SW480 (cell line): ENCODE results near the gene CLK4.

Experiments used
- DNase-seq: peaks from one replicate; pipeline ENCODE4 v3.0.0-alpha.2; 2016; ENCODE audit warnings: low spot score

CLK4 gene

DNA sequence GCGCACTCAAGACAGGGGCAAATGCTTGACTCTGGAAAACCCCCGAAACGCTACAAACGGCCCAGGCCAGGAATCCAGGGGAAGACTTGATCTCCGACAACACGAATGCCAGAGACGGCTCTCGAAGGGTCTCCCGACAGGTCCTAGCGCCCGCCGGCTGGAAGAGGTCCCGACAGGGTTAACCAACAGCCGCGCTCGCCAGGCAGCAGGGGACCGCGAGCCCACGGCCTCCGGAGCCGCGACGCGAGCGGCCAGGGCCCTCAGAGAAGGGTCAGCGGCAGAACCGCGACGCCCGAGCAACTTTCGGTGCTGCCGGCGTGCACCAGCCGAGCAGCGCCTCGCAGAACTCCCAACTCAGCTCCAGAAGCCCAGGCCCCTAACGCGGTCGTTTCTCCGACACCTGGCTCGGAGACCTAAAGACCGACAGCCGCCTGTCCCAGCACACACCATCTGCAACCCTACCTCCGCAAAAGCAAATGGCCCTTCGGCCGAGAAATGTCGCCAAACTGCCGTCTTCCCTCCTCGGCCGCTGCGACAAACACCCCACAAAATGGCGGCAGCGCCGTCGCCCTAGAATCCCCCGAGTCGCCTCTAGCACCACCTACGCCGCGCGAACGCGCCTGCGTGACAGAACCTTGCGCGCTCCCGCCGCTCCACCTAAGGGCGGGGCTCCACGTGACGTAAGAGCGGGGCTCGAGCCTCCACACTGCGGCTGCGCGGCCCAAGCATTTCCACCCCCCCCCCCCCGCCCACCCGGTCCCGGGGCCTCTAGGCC lies at the start of gene CLK4:
Gene CLK4 (minus strand): TSS at position 567 of the 775 bp plus-strand sequence. CDS start 3,634 bp downstream, outside the sequence.
- peak; percentile 92 for DNase-seq

GRCh38 chr5:178675922-178676321 lies 49.1 kb upstream of the CLK4 start:
- no peak for DNase-seq

GRCh38 chr5:178674334-178674733 lies 47.5 kb upstream of the CLK4 start:
- DNase-seq, result no peak

GRCh38 chr5:178673801-178674295 lies 47.0 kb upstream of the CLK4 start:
- DNase-seq, result no peak

DNA sequence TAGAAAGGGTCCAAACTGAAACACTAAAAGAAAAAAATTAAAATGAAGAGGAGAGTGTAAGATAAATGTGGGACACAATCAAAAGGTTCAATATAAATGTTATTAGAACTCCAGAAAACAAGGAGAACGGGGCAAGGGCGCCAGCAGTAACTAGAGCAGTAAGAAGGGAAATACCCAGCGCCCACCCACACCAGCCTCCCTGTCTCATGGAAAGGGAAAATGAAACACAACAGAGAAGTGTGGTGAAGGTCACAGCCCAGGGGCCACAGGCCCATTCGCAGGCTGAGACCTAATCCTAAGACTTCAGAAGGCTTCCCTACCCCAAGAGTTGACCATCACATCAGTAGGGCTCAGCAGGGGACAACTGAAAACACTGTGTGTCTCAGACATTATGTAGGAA lies 45.8 kb upstream of the CLK4 start:
- no peak for DNase-seq

GRCh38 chr5:178671602-178672144 lies 44.8 kb upstream of the CLK4 start:
- no peak for DNase-seq

- DNase-seq, result no peak
These were observed 43.6 kb upstream of the CLK4 start for GRCh38 chr5:178670351-178670885.

DNA sequence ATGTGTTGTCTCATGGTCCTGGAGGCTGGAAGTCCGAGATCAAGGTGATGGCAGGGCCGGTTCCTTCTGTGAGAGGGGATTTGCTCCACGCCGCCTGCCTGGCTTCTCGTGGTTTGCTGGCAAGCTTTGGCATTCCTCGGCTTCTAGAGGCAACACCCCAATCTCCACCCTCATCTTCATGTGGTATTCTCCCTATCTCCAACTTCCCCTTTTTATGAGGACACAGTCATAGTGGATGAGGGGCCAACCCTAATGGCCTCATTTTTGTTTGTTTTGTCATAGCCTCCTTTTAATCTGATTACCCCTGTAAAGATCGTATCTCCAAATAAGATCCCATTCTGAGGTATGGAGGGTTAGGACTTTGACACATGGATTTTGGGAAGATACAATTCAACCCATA lies 41.7 kb upstream of the CLK4 start:
- DNase-seq, result peak; percentile 48

DNA sequence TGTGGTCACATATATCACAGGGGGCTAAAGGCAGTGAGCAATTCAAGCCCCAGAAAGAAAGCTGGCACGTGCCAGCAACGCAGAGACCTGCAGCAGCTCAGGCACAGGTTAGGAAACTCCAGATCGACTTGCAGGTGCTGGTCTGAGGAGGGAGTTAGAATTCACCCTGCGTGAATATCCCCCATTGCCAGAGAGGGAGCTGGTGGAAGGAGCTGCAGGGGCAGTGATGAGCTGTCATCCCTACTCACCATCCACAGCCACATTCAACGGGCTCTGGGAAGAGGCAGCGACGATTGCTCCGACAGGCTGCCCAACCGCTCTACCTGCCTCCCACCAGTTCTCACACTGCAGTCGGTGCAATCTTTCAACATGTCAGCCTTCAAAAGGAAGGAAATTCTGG lies 40.8 kb upstream of the CLK4 start:
- no peak for DNase-seq

- DNase-seq, result no peak
These were observed 40.3 kb upstream of the CLK4 start for GRCh38 chr5:178667101-178667500.

GRCh38 chr5:178664141-178664540 lies 37.3 kb upstream of the CLK4 start:
- DNase-seq, result no peak

DNA sequence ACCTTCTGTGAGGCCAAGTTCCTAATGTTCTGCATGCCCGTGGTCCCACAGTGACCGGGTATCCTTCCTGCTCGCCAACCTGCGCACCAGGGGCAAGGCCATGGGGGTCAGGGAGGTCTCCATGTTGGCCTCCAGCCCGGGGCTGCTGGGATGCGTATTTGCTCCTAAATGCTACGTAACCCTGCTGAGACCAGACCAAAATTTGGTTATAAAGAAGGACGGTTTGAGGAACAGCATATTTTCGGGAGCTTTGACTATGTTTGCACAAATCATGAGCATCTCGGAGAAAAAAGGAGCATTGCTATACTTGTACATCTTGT lies 35.7 kb upstream of the CLK4 start:
- no peak for DNase-seq

DNA sequence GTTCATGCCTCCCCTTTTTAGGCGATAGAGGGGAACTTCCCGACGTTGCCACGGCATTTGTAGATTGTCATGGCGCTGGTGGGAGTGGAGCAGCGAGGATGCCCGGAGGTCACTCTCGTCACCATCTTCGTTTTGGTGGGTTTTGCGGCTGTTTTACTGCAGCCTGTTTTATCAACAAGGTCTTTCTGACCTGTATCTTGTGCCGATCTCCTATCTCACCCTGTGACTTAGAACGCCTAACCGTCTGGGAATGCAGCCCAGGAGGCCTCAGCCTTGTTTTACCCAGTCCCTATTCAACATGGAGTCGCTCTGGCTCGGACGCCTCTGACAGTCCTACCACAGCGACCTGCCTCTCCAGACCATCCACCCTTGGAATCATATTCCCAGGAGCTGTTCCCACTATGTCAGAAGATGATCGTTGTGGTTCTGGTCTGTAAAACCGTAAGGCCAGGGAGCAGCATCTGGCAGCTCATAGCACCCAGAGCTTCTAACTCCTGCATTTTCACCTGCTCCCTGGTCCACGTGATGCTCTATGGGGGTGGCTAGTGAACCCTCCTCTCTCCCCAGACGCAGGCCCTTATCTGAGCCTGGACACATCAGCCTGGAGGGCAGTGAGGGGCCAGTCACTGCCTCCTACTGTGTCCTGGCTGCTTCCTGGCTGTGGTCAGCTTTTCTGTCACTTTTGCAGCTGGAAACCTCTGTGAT lies 35.1 kb upstream of the CLK4 start:
- no peak for DNase-seq

- DNase-seq, result no peak
These were observed 24.4 kb upstream of the CLK4 start for GRCh38 chr5:178651046-178651810.

- DNase-seq, result no peak
These were observed 23.4 kb upstream of the CLK4 start for GRCh38 chr5:178650214-178650613.

GRCh38 chr5:178649580-178649979 lies 22.7 kb upstream of the CLK4 start:
- no peak for DNase-seq

GRCh38 chr5:178644826-178645545 lies 18.1 kb upstream of the CLK4 start:
- no peak for DNase-seq

DNA sequence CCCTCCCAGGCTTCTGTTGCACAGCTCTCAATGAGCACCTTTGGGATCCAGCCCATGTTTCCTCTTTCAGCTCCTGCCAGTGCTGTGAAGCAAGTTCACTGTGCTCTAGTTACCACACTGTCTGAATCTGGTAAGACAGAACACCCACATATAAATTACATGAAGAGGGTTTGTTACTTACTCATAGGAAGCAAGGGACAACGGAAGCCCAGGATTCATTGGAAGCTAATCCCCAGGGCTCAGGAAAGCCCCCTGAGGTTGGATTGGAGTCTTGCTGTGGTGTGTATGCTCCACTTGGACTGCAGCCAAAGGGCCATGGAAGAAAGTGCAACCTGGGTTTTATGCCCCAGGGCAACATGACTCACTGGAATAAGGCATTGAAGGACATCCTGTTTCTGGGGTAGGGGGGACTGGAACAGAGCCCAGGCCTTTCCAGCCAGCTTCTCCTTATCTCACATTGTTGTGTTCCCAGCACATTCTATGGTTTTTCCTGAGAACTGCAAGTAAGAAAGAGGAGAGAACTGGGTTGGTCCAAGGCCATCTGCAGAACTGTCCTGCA lies 15.6 kb upstream of the CLK4 start:
- no peak for DNase-seq

GRCh38 chr5:178641711-178642110 lies 14.9 kb upstream of the CLK4 start:
- DNase-seq, result no peak

GRCh38 chr5:178640331-178641045 lies 13.6 kb upstream of the CLK4 start:
- DNase-seq, result no peak
